ENCODE results near the gene CAND2. TPM values are rescaled to one million over a fixed set of nuclear protein-coding genes. Genes with fewer than 3 reads are reported as not detected.

CAND2 gene
- total and polyA plus RNA-seq, 2 of the 8 experiments (the other 6 are each of a cell fraction or from before 2014, with no cell fraction given), result 8.7 TPM

DNA sequence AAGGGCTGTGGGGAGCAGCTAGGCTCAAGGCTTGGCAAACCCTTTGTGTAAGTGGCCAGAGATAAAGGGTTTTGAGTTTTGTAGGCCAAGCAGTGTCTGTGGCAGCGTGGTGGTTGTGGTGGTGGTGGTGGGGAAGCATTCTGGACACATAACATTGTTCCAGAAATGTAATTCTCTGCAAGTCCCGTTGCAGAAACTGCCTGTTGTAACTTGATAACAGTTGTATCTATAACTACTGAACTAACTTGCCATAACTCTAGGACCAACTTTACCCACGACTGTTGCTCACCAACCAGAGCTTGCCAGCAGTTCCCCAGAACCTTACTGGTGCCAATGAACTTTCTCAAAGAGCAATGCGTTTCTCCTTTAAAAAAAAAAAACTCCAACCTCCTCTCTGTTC, 19.3 kb upstream of the CAND2 start:
- Histone ChIP-seq H3K23ac (ENCODE audit: insufficient read length) (no peak overlapping the region), H3K79me1 (ENCODE audit: low read depth, low read length) (no peaks in the 10 kb centered on the region), H2BK120ac (replicated peaks; ENCODE audit: low read depth, low read length) (no peak overlapping the region), H3K27ac (ENCODE audit: low read depth, low read length) (no peak overlapping the region), H4K8ac (ENCODE audit: extremely low read depth, insufficient read depth, low read length) (no peak overlapping the region), H3K4me2 (ENCODE audit: insufficient read depth in 1 of 2, low read depth in 2 of 2, low read length in 2 of 2) (no peak overlapping the region), H2BK15ac (ENCODE audit: low read length) (no peak overlapping the region), H3K18ac (ENCODE audit: extremely low read depth, low read length) (no peak overlapping the region), H3K9me3 (ENCODE audit: insufficient read depth in 2 of 2, low read depth in 1 of 2, low read length in 1 of 2) (no peaks in the 10 kb centered on the region), H2AK5ac (ENCODE audit: low read depth, low read length) (no peak overlapping the region), H3K27me3 (replicated peaks in 1 of 4; ENCODE audit: control insufficient read depth in 3 of 4, extremely low read depth in 1 of 4, insufficient read depth in 3 of 4, low read length in 3 of 4) (no peaks in the 10 kb centered on the region; a peak in 2 of 7 replicates), H2BK20ac (ENCODE audit: low read length) (no peak overlapping the region), H3K14ac (ENCODE audit: insufficient read length) (no peak overlapping the region), H4K91ac (replicated peaks; ENCODE audit: insufficient read length, low read length) (no peak overlapping the region), H4K5ac (ENCODE audit: insufficient read length, low read depth, low read length) (no peak overlapping the region), H3K36me3 (ENCODE audit: control insufficient read depth in 2 of 4, insufficient read depth in 4 of 4, low read length in 3 of 4) (no peaks in the 10 kb centered on the region), H3K79me2 (ENCODE audit: control insufficient read depth in 1 of 2, insufficient read depth in 2 of 2, low read length in 2 of 2) (no peaks in the 10 kb centered on the region), H2BK12ac (ENCODE audit: low read depth, low read length) (no peak overlapping the region), H3K23me2 (ENCODE audit: low read depth, low read length) (no peaks in the 10 kb centered on the region), H2BK5ac (ENCODE audit: low read depth, low read length) (no peak overlapping the region), H3K56ac (replicated peaks; ENCODE audit: insufficient read length, low read depth, low read length) (no peak overlapping the region), H3K4ac (replicated peaks; ENCODE audit: insufficient read length, low read depth, low read length) (no peak overlapping the region), H3K4me3 (ENCODE audit: extremely low read depth in 1 of 4, insufficient read depth in 2 of 4, low read depth in 3 of 4, low read length in 4 of 4) (no peak overlapping the region), H3K4me1 (replicated peaks in 1 of 4; ENCODE audit: control insufficient read depth in 3 of 4, insufficient read depth in 4 of 4, low read length in 3 of 4) (peaks cover 0 to under 1% (median 0%) of the 10 kb centered on the region in 4 experiments; a peak in 2 of 7 replicates), H2AFZ (ENCODE audit: low read length) (no peak overlapping the region), H4K20me1 (replicated peaks in 1 of 2; ENCODE audit: control insufficient read depth in 1 of 2, insufficient read depth in 2 of 2, low read length in 2 of 2) (no peaks in the 10 kb centered on the region), H3K9ac (replicated peaks in 1 of 4; ENCODE audit: extremely low read depth in 1 of 4, low read depth in 3 of 4, low read length in 3 of 4) (no peak overlapping the region)
- no peak for DNase-seq (ENCODE audit: low read depth in 1 of 2, low spot score in 2 of 2)
- FAIRE-seq, result no peak
- CTCF ChIA-PET (ENCODE audit: partially characterized antibody), result interaction anchor here (0.6 to 6.9 kb wide), 2 partner anchors 11 to 21 kb away, joined by 3 to 35 read pairs; no protein-coding TSS in a partner anchor
- WGBS, 2 experiments (ENCODE audit: extremely low coverage in 1 of 2, insufficient coverage in 1 of 2, insufficient read length in 1 of 2, insufficient replicate concordance in 2 of 2, low coverage in 1 of 2, low lambda C conversion rate in 2 of 2, missing lambda C conversion rate in 1 of 2), result 81% methylated on average over 4 of the region's 4 CpGs; no CpG with 5 or more reads in 1 of the 2 experiments
- TF ChIP-seq RXRA (IDR thresholded peaks at IDR 0.05; ENCODE audit: insufficient read depth, low read depth, low read length), result no peak
- TF ChIP-seq BCL11A (IDR thresholded peaks at IDR 0.05; ENCODE audit: low read depth in 2 of 2, low read length in 2 of 2), result no peak
- TF ChIP-seq CBX5 (IDR thresholded peaks at IDR 0.05; ENCODE audit: low read depth, low read length), result no peak
- TF ChIP-seq SP4 (IDR thresholded peaks at IDR 0.05; ENCODE audit: low read length), result no peak
- no peak for TF ChIP-seq TAF1 (IDR thresholded peaks at IDR 0.05; ENCODE audit: low read depth, low read length)
- no peak for TF ChIP-seq SP1 (IDR thresholded peaks at IDR 0.05; ENCODE audit: low read depth, low read length)
- TF ChIP-seq, protein P1, sequence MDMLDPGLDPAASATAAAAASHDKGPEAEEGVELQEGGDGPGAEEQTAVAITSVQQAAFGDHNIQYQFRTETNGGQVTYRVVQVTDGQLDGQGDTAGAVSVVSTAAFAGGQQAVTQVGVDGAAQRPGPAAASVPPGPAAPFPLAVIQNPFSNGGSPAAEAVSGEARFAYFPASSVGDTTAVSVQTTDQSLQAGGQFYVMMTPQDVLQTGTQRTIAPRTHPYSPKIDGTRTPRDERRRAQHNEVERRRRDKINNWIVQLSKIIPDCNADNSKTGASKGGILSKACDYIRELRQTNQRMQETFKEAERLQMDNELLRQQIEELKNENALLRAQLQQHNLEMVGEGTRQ (IDR thresholded peaks at IDR 0.05; ENCODE audit: low read length), result no peak
- TF ChIP-seq NANOG (IDR thresholded peaks at IDR 0.05; ENCODE audit: insufficient read depth, low read depth, low read length, poor library complexity, severe bottlenecking), result no peak
- no peak for TF ChIP-seq MAFK (IDR thresholded peaks at IDR 0.05; ENCODE audit: low read depth, low read length)
- no peak for TF ChIP-seq RNF2 (IDR thresholded peaks at IDR 0.05; ENCODE audit: borderline replicate concordance, low read depth, low read length, missing control alignments, poor library complexity, severe bottlenecking)
- TF ChIP-seq TEAD4 (IDR thresholded peaks at IDR 0.05; ENCODE audit: low read depth, low read length), result no peak
- POLR2A ChIA-PET (ENCODE audit: partially characterized antibody), result interaction anchor here (1.4 kb wide), 1 partner anchor 56 kb away, joined by 3 read pairs; no protein-coding TSS in a partner anchor

All from H1 (cell line).